GM19463 (cell line): ENCODE results near the gene NABP1.

Experiments used
- ATAC-seq: cut with Tn5 transposase; IDR thresholded peaks from one replicate; pipeline ENCODE4 v1.9.1; 2021; ENCODE audit warnings: mild to moderate bottlenecking, moderate library complexity; ENCODE audit not compliant: unreplicated experiment

NABP1 gene

GRCh38 chr2:191703079-191703725 is 25.3 kb downstream of the NABP1 start:
- ATAC-seq, result no peak

GRCh38 chr2:191705084-191705483 is 27.1 kb downstream of the NABP1 start:
- no peak for ATAC-seq

- no peak for ATAC-seq
Measured at GRCh38 chr2:191705701-191706100, 27.8 kb downstream of the NABP1 start.

- no peak for ATAC-seq
Measured at GRCh38 chr2:191706791-191707190, 28.9 kb downstream of the NABP1 start.

GRCh38 chr2:191707542-191707941 is 29.6 kb downstream of the NABP1 start:
- ATAC-seq, result no peak

GRCh38 chr2:191710411-191710900 is 32.5 kb downstream of the NABP1 start:
- no peak for ATAC-seq

GRCh38 chr2:191711621-191712020 is 33.7 kb downstream of the NABP1 start:
- ATAC-seq, result no peak

GRCh38 chr2:191713837-191714236 is 35.9 kb downstream of the NABP1 start:
- peak; percentile 63 for ATAC-seq

- ATAC-seq, result no peak
Measured at GRCh38 chr2:191714925-191715324, 37.0 kb downstream of the NABP1 start.

- ATAC-seq, result no peak
Measured at GRCh38 chr2:191715471-191715870, 37.5 kb downstream of the NABP1 start.

GRCh38 chr2:191719261-191719660 is 41.3 kb downstream of the NABP1 start:
- ATAC-seq, result no peak

GRCh38 chr2:191719938-191720337 is 42.0 kb downstream of the NABP1 start:
- ATAC-seq, result no peak

GRCh38 chr2:191721331-191721730 is 43.4 kb downstream of the NABP1 start:
- no peak for ATAC-seq

- ATAC-seq, result peak; percentile 71
Measured at GRCh38 chr2:191724015-191724414, 46.1 kb downstream of the NABP1 start.

GRCh38 chr2:191728750-191729624 is 51.1 kb downstream of the NABP1 start:
- peak; percentile 78 for ATAC-seq

- ATAC-seq, result no peak
Measured at GRCh38 chr2:191730263-191730662, 52.3 kb downstream of the NABP1 start.
